ENCODE results near the gene UBE3D.

GRCh38 chr6:83019741-83020140 is 45.9 kb downstream of the UBE3D start:
- TF ChIP-seq, protein P1, sequence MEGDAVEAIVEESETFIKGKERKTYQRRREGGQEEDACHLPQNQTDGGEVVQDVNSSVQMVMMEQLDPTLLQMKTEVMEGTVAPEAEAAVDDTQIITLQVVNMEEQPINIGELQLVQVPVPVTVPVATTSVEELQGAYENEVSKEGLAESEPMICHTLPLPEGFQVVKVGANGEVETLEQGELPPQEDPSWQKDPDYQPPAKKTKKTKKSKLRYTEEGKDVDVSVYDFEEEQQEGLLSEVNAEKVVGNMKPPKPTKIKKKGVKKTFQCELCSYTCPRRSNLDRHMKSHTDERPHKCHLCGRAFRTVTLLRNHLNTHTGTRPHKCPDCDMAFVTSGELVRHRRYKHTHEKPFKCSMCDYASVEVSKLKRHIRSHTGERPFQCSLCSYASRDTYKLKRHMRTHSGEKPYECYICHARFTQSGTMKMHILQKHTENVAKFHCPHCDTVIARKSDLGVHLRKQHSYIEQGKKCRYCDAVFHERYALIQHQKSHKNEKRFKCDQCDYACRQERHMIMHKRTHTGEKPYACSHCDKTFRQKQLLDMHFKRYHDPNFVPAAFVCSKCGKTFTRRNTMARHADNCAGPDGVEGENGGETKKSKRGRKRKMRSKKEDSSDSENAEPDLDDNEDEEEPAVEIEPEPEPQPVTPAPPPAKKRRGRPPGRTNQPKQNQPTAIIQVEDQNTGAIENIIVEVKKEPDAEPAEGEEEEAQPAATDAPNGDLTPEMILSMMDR (IDR thresholded peaks at IDR 0.05) = no peak
- TF ChIP-seq POLR2A (IDR thresholded peaks at IDR 0.05) = no peak
